ENCODE data around the gene ABCD3. TPM values are rescaled to one million over a fixed set of nuclear protein-coding genes. Genes with fewer than 3 reads are reported as not detected.
"Not testable (repeated sequence)": the region's sequence is repeated elsewhere in the genome, so short reads cannot be mapped to it uniquely, and the experiment has no call there.

Gene ABCD3
- polyA plus RNA-seq (2013, experiment 1 of 2; ENCODE audit: insufficient read length) = 31.0 TPM
- 27.9 TPM for polyA plus RNA-seq (2013, experiment 2 of 2; ENCODE audit: insufficient read length)

- peak; percentile 97 for DNase-seq
Observed at GRCh38 chr1:94417978-94418663, at the start of gene ABCD3. TSS of gene ABCD3 (plus strand) at chr1:94418389. CDS start at chr1:94418479, 90 bp downstream.

DNA sequence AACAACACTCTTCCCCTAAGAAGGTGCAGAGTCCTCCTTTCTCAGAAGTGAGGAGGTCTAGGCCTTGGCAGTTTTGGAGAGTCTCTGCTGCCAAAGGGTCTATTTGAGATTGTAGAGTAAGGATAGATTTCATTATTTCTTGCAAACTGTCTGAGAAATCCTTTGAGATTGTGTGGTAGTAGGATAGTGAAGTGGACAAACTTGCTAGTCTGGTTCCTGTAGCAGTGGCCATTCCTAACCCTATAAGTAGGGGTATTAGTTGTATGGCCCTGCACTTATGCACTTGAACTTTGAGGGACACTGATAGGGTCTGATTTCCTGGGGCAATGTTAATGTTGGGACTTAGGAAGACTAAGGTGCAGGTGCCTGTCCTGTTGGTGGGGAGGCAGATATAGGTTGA, 45.4 kb upstream of the ABCD3 start:
- not testable (repeated sequence) for DNase-seq

DNA sequence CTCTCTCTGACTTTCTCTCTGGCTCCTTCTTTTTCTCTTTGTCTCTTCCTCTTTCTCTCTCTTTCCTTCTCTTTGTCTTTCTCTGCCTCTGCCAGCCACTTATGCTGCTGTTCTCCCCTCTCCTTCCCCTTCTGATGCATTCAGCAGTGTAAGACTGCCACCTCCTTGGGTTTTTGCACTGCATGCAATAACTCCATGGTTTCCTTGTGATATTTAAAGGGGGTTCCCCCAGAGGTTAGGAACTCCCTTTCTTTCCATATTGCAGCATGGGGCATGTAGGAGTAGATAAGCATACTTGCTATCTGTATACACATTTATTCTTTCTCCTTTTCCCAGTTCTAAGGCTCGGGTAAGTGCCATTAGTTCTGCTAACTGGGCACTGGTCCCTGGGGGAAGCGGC, 44.9 kb upstream of the ABCD3 start:
- DNase-seq = not testable (repeated sequence)

DNA sequence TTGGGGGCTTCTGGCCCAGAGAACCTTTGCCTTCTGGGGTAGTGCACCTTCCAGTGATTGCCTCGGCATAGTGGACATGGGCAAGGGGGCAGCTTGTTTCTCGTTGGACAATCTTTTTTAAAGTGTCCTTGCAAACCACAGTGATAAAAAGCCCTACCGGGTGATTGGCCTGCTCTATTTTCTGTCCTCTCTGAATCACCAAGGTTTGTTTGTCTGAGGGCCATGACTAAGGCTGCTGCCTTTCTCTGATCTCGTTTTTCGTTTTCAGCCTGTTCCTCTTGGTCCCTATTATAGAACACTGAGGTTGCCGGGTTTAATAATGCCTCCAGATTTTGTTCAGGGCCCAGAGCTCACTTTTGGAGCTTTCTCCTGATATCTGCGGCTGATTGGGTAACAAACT, 42.5 kb upstream of the ABCD3 start:
- DNase-seq = peak; percentile 20

DNA sequence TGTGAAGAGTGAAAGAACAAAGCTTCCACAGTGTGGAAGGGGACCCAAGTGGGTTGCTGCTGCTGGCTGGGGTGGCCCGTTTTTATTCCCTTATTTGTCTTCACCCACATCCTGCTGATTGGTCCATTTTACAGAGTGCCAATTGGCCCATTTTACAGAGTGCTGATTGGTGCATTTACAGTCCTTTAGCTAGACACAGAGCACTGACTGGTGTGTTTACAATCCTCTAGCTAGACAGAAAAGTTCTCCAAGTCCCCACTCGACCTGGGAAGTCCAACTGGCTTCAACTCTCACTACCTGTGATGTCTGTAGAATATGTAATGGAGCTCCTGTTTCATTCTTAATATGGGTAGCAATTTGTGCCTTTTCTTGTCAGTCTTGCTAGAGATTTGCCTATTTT, 39.7 kb upstream of the ABCD3 start:
- DNase-seq = not testable (repeated sequence)

DNA sequence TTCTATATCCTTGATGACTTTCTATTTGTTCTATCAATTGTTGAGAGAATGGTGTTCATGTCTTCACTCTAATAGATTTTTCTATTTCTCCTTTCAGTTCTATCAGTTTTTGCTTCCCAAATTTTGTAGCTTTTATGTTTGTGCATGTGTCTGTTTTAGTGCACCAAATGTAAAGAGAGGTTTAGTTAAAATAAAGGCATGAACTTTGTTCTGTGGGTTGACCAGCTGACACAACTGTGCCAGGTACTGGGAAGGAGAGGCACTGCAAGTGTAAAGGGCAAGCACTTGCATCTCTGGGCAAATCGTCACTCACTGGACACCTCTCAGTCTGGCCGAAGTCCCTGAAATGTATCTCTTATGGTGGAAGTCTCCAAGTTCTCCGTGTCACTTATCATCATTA, 38.6 kb upstream of the ABCD3 start:
- no peak for DNase-seq

GRCh38 chr1:94382201-94382600, 36.0 kb upstream of the ABCD3 start:
- no peak for DNase-seq

- DNase-seq = peak; percentile 48
Observed at GRCh38 chr1:94383966-94384408, 34.2 kb upstream of the ABCD3 start.

DNA sequence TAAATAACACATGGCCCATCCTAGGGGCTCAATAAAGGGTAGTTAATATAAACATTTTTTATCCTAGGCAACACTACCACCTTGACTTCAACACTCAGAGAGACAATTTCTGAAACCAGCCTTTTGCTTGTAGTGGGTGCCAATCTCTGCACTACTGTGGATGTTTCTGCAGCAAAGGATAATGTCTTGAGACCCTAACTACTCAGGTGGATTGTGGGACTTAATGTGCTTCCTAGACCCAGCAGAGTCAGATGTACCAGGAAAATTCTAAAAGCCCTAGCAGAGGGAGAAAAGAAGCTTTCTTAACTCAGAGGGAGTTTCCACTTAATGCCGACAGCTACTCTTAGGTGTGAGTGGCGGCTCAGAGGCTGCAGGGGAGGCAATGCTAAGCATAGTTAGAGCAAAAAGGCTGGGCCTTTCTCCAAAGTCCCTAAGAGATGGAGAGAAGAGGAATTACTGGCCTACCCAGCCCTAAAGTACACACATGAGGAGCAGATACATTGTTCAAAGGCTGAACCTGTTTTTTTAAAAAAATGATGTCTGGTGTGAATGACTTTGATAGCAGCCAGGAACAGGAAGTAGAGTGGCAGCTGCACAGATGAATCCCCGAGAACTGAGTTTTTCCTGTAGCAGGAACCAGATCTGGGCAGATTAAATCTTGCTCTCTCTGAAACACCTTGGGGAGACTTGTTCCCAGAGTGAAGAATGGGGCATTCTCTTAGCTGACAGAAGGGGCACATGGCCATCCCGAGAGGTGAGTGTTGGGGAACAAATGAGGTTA, 33.5 kb upstream of the ABCD3 start:
- no peak for DNase-seq

DNA sequence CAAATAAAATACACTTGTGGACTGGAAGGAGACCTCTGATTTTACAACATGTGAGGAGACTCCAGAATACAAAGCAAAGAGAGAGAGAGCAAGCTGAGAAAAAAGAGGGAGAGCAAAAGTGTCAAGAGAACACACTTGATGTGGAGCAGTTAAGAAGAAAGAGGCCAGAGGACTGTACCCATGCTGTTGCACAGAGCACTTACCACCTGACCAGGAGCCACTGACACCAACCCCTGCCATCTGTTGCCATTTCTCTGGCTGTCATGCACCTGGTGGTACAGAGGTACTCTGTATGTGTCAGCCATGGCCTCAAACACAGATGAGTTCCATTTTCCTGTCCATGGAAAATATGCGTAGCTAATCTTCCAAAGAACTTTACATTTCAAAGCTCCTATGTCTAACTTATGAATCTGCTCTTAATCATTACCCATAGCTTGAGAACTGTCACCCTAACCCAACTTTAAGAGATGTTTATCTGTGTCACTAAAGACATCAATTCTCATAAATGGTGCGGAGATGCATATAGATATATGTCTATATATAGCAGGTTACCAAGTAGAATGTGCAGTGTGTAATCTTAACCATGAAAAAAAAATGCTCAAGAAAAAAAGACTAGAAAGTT, 32.8 kb upstream of the ABCD3 start:
- no peak for DNase-seq

DNA sequence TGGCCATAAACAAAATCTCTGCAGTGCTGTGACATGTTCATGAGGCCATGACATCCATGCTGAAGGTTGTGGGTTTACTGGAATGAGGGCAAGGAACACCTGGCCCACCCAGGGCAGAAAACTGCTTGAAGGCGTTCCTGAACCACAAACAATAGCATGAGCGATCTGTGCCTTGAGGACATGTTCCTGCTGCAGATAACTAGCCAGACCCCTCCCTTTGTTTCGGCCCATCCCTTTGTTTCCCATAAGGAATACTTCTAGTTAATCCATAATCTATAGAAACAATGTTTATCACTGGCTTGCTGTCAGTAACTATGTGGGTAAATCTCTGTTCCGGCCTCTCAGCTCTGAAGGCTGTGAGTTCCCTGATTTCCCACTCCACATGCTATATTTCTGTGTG, 28.9 kb upstream of the ABCD3 start:
- no peak for DNase-seq

- DNase-seq = no peak
Observed at GRCh38 chr1:94394247-94394646, 23.9 kb upstream of the ABCD3 start.

DNA sequence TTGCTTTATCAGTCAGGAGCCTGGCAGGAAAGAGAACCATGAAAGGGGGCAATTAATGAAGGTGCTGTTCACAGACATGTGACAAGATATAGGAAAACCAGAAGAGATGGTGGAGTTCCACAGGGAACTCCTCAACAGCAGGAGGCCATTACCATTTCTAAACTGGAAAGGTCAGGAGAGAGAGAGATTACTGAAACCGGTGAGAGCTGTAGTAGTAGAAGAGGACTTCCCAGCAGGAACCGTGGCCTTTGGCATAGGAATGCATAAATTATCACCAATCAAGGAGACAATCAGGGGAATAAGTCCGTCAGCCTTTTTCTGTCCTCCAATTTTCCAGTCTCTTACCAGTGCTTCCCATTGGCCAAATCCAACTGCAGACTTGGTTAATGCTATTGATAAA, 23.0 kb upstream of the ABCD3 start:
- no peak for DNase-seq

GRCh38 chr1:94395748-94396309, 22.4 kb upstream of the ABCD3 start:
- DNase-seq = no peak

- DNase-seq = no peak
Observed at GRCh38 chr1:94396356-94397010, 21.7 kb upstream of the ABCD3 start.

DNA sequence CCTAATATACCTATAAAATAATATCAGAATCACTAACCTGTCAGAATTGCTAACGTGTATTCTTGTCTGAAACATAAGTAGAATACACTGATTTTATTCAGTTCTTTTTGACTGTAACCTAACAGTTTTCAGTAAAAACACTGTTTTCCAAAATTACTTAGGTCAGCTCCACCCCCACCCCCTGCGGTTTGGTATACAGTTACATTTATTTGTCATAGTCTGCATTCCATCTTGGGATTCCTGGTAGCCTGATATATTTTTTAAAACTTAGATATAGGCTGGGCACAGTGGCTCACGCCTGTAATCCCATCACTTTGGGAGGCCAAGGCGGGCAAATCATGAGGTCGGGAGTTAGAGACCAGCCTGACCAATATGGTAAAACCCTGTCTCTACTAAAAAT, 19.8 kb upstream of the ABCD3 start:
- peak; percentile 64 for DNase-seq

GRCh38 chr1:94399453-94399852, 18.7 kb upstream of the ABCD3 start:
- DNase-seq = no peak

DNA sequence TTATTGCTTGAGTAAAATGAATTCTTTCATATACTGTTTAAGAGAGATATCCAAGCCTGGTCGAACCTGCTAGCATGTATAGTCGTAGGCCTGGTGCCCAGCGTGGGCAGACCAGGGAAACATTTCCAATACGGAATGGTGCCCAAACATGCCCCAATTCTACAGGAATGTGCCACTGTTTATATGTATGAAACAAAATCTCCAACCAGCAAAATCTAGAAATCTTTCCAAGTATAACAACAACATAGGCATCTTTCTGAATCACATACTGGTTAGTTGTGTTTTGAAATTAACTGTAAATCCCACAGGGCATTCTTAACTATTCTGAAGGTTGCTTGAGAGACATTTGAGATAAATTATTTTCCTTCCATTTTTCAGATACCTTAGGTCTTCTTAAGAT, 17.0 kb upstream of the ABCD3 start:
- peak; percentile 21 for DNase-seq

- no peak for DNase-seq
Observed at GRCh38 chr1:94406446-94406845, 11.7 kb upstream of the ABCD3 start.

DNA sequence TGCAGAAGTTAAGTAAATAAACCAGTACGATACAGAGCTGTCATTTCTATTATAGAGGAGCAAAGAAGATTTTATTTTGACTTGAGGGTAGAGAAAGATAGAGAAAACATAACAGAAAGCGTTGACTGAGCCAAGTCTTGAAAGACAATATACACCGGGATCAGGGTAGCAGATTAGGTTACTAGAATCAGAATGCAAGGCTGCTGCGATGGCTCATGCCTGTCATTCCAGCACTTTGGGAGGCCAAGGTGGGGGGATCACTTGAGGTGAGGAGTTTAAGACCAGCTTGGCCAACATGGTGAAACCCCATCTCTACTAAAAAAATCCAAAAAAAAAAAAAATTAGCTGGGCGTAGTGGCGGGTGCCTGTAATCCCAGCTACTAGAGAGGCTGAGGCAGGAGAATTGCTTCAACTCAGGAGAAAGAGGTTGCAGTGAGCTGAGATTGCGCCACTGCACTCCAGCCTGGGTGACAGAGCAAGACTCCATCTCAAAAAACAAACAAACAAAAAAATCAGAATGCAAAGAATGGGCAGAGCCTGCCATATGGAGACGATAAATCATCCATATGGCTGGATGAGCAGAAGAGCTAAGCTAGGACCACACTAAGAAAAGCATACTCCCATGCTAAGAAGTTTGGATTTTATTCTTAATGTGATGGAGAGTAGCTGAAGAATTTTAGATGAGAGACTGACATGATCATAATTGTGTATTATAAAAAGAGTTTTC, 9.9 kb upstream of the ABCD3 start:
- DNase-seq = no peak

GRCh38 chr1:94411237-94411636, 7.0 kb upstream of the ABCD3 start:
- no peak for DNase-seq

DNA sequence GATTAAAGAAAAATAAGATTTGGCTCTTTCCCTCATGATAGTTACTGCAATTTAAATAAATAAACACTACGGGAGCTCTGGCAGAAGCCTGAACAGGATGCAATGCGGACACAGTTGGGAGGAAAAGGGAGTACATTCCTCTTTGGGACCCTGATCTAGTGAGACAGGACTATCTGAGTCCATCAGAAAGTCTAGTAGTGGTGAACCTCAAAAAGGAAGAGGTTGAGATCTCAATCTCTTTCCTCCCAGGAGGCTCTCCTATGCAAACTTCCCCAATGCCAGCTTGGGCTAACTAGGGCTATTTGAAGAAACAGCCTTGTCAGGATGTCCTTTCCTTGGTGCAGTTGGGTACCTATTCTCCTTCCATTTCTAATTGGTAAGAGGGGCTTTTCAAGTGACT, 4.9 kb upstream of the ABCD3 start:
- no peak for DNase-seq
